Stimulated activated naive CD4-positive, alpha-beta T cell (primary cell): ENCODE measurements around the gene SLC2A1.
"Not testable (repeated sequence)": the region's sequence is repeated elsewhere in the genome, so short reads cannot be mapped to it uniquely, and the experiment has no call there.

Source experiments
- DNase-seq, 6 experiments: peaks; one replicate each; lab custom pipeline; 2025; lab: John Stamatoyannopoulos, UW

SLC2A1 gene

GRCh38 chr1:42899960-42900359, 58.7 kb downstream of the SLC2A1 start:
- not testable (repeated sequence) for DNase-seq

- DNase-seq: no peak
These were observed 67.1 kb downstream of the SLC2A1 start for GRCh38 chr1:42891465-42892138.

DNA sequence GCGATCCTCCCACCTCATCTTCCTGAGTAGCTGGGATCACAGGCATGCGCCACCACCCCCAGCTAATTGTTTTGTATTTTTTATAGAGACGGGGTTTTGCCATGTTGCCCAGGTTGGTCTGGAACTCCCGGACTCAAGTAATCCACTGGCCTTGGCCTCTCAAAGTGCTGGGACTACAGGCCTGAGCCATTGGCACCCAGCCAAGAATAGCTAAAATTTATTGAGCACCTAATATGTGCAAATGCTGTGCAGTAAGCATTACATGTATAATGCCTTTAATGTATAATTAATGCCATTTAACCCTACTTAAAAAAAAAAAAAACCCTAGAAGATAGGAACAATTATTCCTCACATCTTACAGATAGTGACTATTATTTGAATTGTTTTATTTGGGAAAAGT, 69.4 kb downstream of the SLC2A1 start:
- no peak for DNase-seq

GRCh38 chr1:42888013-42888633, 70.5 kb downstream of the SLC2A1 start:
- no peak for DNase-seq

DNA sequence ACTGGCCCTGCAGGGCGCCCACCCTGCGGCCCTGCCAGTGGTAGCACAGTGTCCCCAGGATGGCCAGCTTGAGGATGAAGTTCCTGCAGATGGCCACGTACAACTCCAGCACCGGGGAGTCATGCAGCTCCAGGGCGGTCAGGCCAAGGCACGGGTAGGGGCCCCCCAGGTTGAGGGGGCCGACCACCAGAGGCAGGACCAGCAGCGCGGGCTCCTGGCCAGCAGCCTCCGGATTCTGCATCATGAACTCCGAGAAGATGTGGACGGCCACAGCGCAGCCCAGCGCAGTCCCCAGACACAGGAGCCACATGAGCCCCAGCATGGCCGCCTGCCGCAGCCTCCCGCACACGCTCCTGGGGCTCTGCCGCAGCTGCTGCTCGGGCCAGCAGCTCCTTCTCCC, 71.3 kb downstream of the SLC2A1 start:
- no peak for DNase-seq

- DNase-seq: no peak
These were observed 71.9 kb downstream of the SLC2A1 start for GRCh38 chr1:42886800-42887199.

GRCh38 chr1:42886046-42886739, 72.5 kb downstream of the SLC2A1 start:
- no peak for DNase-seq

- DNase-seq: no peak
These were observed 78.3 kb downstream of the SLC2A1 start for GRCh38 chr1:42880384-42880783.

DNA sequence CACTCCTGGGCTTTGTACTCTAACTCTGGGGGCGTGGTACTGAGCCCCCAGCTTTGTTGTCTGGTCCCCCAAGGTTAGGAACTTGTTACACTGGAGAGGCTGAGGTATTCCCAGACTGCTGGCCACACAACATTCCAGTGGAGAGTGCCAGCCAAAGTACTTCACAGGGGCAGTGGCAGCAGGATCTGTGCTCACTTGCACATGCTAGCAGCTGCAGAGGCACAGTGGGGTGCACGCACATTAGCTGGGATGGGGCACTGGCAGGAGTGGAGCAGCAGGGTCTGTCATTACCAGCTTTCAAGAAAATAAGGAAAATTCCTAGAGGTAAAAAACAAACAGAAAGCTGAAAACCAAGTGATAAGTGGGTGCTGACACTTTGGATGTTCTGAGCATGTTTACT, 81.3 kb downstream of the SLC2A1 start:
- no peak for DNase-seq

DNA sequence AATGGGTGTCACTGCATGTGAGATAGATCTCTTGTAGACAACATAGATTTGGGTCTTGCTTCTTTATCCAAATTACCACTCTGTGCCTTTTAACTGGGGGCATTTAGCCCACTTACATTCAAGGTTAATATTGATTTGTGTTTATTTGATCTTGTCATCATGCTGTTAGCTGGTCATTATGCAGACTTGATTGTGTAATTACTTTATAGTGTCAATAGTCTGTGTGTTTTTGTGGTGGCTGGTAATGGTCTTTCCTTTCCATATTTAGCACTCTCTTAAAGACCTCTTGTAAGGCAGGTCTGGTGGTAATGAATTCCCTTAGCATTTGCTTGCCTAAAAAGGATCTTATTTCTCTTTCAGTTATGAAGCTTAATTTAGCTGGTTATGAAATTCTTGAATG, 82.7 kb downstream of the SLC2A1 start:
- no peak for DNase-seq
